KBM-7 (cell line): ENCODE data around the gene NFKB1.
A peak's percentile ranks its signal among the peaks of the same experiment; 100 is the strongest.
"Not testable (repeated sequence)": the region's sequence is repeated elsewhere in the genome, so short reads cannot be mapped to it uniquely, and the experiment has no call there.

Experiments
- DNase-seq: peaks from one replicate; pipeline ENCODE4 v3.0.0-alpha.2; 2015
- in situ Hi-C: fragments of 300-500 bp; cut with MboI; formaldehyde crosslinking; loops from 2 replicates; pipeline ENCODE4 v1.14.3; 2020; ENCODE audit warnings: low sequenced_read_pairs, low pct_unique_long_range_greater_than_20kb, mixed read lengths

The NFKB1 gene, protein sequence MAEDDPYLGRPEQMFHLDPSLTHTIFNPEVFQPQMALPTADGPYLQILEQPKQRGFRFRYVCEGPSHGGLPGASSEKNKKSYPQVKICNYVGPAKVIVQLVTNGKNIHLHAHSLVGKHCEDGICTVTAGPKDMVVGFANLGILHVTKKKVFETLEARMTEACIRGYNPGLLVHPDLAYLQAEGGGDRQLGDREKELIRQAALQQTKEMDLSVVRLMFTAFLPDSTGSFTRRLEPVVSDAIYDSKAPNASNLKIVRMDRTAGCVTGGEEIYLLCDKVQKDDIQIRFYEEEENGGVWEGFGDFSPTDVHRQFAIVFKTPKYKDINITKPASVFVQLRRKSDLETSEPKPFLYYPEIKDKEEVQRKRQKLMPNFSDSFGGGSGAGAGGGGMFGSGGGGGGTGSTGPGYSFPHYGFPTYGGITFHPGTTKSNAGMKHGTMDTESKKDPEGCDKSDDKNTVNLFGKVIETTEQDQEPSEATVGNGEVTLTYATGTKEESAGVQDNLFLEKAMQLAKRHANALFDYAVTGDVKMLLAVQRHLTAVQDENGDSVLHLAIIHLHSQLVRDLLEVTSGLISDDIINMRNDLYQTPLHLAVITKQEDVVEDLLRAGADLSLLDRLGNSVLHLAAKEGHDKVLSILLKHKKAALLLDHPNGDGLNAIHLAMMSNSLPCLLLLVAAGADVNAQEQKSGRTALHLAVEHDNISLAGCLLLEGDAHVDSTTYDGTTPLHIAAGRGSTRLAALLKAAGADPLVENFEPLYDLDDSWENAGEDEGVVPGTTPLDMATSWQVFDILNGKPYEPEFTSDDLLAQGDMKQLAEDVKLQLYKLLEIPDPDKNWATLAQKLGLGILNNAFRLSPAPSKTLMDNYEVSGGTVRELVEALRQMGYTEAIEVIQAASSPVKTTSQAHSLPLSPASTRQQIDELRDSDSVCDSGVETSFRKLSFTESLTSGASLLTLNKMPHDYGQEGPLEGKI

DNA sequence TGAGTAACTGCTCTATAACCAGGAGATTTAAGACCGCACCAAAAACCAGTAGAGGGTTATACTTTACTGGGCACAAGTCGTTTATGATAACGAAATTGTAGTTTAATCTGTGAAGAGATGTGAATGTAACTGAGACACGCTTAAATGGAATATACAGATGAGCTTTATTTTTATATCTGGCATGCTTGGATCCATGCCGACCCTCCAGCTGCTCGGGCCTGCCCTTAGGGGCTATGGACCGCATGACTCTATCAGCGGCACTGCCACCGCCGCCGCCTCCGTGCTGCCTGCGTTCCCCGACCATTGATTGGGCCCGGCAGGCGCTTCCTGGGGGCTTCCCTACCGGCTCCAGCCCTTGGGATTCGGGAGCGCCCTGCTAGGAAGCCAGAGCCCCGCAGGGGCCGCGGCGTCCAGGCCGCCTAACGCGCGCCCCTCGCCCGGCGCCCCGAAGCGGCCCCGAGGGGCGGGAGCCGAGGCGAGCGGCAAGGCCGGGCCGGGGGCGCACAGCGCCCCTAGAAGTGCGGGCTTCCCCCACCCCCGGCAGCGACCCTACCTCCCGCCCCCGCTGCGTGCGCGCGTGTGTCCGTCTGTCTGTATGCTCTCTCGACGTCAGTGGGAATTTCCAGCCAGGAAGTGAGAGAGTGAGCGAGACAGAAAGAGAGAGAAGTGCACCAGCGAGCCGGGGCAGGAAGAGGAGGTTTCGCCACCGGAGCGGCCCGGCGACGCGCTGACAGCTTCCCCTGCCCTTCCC, at the start of gene NFKB1:
TSS of gene NFKB1 (plus strand) at position 664 of the 751 bp plus-strand sequence. CDS start 24,160 bp downstream, outside the sequence.
- in situ Hi-C loops, result no loop called here
- DNase-seq, result peak; percentile 67

DNA sequence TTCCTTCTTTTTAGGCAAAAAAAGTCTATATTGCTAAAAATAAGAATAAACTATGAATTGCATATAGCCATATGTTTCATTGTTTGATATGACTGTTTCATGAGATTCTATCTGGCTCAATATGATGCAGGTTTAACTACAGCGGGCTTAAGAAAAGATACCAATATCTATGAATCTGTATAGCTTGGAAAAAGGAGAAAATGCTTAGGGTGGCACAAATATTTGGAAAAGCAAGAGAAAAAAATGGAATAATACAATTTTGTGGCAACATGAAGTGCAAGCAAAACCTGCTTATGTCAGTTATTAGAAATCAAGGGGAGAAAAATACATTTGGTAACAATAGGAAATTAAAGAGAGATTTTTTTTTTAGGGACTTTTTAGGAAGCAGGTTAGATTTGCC, 48.3 kb upstream of the NFKB1 start:
- in situ Hi-C loops, result no loop called here
- no peak for DNase-seq

DNA sequence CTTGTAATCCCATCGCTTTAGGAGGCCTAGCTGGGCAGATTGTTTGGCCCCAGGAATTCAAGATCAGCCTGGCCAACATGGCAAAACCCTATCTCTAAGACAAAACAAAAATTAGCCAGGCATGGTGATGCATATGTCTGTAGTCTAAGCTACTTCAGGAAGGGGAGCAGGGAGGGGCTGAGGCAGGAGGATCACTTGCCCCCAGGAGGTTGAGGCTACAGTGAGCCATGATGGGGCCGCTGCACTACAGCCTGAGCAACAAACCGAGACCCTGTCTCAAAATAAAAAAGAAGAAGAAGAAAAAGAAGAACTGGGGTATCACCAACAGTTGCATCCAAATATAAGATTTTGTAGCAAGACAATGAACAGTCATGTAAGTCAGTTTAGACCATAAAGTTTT, 47.3 kb upstream of the NFKB1 start:
- in situ Hi-C loops, result no loop called here
- DNase-seq, result no peak

DNA sequence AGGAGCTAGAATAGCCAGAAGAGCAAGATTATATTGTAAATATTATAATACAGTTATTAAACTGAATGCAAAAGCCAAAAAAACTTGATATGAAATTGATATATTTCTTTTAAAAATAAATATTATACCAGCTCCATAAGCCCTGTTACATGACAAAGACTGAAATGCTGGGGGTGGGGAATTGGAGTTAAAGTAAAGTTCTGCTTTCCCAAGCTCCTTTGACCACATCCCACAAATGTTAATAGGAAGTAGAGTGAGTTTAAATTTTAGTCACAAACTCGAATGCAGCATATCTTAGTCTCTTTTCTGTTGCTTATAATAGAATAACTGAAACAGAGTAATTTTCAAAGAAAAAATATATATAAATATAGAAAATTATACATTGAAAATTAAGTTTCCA, 46.9 kb upstream of the NFKB1 start:
- DNase-seq, result peak; percentile 32
- in situ Hi-C loops, result no loop called here

DNA sequence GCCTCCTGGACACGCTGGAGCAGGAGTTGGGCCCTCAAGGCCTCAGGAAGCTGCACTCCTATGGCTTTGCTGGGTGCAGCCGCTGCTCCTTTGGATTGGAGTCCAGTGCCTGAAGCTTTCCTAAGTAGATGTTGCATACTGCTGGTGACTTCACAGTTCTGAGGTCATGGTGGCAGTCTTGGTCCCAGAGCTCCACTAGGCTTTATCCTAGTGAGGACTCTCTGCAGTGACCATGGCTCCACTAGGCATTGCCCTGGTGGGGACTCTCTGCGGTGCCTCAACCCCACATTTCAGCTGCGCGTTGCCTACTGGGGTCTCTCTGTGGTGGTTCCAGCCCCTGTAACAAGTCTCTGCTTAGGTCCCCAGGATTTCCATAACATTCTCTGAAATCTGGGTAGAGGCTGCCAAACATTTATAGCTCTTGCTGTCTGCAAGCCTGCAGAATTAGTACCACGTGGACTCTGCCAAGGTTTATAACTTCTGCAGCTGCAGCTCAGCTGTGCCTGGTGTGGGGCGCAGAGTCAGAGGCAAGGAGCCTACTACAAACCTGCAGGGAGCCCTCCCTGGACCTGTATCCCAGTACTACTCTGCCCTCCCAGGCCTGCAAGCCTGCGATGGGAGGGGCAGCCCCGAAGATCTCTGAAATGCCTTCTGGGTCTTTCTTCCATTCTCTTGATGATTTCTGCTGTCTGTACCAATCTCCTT, 46.0 kb upstream of the NFKB1 start:
- in situ Hi-C loops, result no loop called here
- DNase-seq, result no peak

DNA sequence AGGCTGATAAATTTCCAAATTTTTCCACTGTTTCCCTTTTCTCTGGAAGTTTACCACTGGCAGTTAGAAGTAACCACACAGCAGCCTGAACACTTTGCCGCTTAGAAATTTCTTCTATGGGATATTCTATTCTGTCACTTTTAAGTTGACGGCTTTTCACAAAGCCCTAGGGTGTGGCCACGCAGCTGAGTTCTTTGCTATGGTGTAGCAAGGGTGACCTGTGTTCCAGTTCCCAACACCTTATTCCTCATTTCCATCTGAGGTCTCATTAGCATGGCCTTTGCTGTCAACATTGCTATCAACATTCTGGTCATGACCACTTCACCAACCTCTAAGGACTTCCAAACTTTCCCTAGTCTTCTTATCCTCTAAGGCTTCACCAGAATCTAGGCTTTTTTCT, 45.4 kb upstream of the NFKB1 start:
- in situ Hi-C loops, result no loop called here
- DNase-seq, result no peak

DNA sequence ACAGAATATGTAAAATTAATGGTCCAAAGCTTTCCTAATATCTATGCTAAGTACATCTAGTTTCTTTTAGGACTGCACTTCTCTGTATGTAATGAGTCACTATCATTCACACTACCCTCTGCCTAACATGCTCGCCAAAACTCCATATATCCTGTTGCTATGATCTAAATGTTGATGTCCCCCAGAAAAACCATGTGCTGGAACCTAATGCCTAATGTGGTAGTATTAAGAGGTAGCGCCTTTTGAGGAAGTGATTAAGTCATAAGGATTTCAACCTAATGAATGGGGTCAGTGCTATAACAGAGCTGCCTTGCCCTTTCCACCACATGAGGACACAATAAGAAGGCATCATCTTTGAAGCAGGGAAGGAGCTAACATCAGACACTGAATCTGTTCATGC, 34.9 kb upstream of the NFKB1 start:
- DNase-seq, result no peak
- in situ Hi-C loops, result no loop called here

DNA sequence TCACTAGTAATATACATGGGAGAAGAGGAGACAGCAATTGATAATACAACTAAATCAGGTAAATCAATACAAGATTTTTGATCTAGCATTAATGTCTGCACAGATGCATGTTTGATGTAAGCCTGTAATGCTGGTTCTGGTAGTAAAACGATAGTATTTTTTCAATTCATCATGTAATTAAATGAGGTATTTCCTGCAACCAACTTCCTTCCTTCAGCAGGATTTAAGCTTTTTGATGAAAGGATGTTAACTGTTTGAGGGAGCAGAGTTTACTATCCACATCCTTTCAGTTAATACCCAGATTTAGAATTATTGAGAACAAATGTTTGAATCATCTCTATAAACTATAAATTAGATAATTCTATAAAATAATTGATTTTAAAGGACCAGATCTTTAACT, 31.4 kb upstream of the NFKB1 start:
- DNase-seq, result no peak

DNA sequence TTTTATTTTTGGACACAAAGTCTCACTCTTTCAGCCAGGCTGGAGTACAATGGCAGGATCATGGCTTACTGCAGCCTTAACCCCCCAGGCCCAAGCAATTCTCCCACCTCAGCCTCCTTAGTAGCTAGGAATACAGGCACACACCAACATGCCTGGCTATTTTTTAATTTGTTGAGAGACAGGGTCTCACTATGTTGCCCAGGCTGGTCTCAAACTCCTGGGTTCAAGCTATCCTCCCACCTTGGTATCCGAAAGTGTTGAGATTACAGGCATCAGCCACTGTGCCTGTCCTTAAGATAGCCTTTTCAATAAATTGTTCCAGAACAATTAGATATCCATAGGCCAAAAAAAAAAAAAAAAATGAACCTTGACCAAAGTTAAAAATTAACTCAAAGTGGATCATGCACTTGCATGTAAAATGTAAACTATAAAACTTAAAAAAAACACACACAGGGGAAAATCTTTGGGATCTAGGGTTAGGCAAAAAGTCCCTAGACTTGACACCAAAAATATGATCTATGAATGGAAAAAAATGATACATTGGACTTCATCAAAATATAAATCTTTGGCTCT, 28.6 kb upstream of the NFKB1 start:
- DNase-seq, result no peak
- in situ Hi-C loops, result no loop called here

More for the DNA sequence above, 31.4 kb upstream of the NFKB1 start:
- in situ Hi-C loops, result no loop called here

DNA sequence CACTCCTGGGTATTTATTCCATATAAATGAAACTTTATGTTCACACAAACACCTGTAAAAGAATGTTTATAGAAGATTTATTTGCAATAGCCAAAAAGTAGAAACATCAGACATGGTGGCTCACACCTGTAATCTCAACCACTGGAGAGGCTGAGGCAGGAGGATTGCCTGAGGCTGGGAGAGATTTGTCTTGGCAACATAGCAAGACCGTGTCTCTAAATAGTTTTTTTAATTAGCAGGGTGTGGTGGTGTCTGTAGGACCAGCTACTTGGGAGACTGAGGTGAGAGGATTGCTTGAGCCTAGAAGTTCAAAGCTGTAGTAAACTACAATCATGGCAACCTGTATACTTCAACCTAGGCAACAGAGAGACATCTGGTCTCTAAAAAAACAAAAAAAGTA, 27.7 kb upstream of the NFKB1 start:
- in situ Hi-C loops, result no loop called here
- DNase-seq, result no peak

DNA sequence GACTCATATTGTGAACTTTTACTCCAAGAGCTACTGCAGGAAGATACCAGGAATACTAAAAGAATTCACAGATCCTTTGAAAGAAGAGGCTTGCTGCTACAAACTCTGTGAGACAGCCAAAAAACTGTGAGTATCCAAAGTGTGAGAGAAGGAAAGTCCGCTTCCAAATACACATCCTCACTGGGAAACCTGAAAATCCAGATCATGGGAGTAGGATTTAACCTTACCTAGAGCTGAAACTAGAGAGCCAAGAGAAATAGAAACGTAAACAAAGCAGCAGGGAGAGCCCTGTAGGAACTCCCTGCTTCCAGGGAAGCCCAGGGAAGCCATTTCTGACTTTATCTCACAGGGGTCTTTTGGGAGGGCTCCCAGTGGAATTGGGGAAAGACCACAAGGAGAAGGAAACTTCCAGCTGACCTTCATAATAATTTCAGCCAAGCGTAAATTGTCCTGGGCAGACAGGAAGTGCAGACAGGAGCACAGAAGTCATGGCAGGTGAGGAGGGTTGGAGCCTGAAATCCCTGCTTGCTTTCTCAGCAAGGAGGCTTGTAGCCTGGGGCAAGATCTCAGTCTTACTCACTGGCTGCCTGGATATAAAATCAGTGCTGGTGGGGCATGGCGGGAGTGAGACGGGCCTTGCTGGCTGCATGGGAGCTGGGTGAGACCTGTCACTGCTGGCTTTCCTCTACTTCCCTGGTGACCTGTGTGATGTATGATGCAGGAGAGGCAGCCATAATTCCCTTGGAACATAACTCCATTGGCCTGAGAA, 26.2 kb upstream of the NFKB1 start:
- DNase-seq, result no peak
- in situ Hi-C loops, result no loop called here

DNA sequence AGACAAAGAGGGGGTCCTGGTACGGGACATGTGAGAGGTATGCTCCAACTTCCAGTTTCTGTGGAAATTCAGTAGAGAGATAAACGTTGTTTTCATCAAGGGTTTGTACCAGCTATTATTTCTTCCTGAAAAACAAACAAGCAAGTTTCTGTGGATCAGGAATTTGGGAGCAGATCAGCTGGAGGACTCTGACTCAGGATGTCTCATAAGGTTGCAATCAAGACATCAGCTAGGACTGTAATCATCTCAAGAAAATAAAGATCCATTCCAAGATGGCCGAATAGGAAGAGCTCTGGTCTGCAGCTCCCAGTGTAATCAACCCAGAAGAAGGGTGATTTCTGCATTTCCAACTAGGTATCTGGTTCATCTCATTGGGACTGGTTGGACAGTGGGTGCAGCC, 23.5 kb upstream of the NFKB1 start:
- DNase-seq, result no peak
- in situ Hi-C loops, result no loop called here

DNA sequence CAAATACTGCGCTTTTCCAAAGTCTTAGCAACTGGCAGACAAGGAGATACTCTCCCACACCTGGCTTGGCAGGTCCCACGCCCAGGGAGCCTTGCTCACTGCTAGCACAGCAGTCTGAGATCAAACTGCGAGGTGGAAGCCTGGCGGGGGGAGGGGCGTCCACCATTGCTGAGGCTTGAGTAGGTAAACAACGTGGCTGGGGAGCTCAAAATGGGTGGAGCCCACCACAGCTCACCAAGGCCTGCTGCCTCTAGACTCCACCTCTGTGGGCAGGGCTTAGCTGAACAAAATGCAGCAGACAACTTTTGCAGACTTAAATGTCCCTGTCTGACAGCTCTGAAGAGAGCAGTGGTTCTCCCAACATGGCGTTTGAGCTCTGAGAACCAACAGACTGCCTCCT, 23.0 kb upstream of the NFKB1 start:
- in situ Hi-C loops, result no loop called here
- no peak for DNase-seq

DNA sequence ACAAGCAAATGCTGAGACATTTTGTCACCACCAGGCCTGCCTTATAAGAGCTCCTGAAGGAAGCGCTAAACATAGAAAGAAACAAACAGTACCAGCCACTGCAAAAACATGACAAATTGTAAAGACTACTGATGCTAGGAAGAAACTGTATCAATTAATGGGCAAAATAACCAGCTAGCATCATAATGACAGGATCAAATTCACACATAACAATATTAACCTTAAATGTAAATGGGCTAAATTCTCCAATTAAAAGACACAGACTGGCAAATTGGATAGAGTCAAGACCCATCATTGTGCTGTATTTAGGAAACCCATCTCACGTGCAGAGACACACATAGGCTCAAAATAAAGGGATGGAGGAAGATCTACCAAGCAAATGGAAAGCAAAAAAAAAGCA, 21.3 kb upstream of the NFKB1 start:
- in situ Hi-C loops, DNase-seq: not testable (repeated sequence)

DNA sequence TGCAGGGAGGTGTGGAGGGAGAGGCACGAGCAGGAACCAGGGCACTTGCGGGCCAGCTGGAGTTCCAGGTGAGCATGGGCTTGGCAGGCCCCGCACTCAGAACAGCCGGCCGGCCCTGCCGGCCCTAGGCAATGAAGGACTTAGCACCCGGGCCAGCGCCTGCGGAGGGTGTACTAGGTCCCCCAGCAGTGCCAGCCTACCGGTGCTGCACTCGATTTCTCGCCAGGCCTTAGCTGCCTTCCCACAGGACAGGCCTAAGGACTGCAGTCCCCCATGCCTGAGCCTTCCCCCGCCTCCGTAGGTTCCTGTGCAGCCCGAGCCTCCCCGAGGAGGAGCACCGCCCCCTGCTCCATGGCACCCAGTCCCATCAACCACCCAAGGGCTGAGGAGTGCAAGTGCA, 18.0 kb upstream of the NFKB1 start:
- in situ Hi-C loops, result no loop called here
- DNase-seq, result no peak

DNA sequence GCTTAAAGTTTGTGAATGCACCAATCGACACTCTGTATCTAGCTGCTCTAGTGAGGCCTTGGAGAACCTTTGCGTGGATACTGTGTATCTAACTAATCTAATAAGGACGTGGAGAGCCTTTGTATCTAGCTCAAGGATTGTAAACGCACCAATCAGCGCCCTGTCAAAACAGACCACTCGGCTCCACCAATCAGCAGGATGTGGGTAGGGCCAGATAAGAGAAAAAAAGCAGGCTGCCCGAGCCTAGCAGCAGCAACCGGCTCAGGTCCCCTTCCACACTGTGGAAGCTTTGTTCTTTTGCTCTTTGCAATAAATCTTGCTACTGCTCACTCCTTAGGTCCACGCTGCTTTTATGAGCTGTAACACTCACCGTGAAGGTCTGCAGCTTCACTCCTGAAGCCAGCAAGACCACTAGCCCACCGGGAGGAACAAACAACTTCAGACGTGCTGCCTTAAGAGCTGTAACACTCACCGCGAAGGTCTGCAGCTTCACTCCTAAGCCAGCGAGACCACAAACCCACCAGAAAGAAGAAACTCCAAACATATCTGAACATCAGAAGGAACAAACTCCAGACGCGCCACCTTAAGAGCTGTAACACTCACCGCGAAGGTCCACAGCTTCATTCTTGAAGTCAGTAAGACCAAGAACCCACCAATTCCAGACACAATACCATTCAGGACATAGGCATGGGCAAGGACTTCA, 17.0 kb upstream of the NFKB1 start:
- in situ Hi-C loops, DNase-seq: not testable (repeated sequence)

DNA sequence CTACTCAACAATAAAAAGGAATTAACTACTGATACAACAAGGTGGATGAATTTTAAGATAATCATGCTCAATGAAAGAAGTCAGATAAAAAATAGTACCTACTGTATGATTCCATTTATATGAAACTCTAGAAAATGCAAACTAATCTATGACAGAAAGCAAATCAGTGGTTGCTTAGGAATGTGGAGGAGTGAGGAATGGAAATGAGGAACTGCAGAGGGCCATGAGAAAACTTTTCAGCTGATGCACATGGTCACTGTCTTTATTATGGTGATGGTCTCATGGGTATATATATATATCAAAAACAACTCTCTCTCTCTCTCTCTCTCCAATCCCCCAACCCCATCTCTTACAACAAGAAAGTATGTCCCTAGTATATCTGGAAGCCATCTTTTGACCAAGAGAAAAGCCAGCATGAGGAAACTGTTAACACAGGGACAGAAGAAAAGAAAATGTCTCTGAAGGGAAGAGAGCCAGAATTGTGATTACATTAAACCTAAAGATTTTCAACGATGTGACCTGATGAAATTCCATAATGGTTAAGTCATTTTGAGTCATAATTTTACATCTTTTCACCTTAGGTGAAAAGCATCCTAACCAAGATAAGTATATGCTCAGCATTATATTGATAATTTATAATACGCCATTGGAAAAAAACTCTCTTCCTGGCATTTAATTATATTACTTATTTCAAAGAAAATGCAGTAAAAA, 8.5 kb upstream of the NFKB1 start:
- in situ Hi-C loops, result no loop called here
- peak; percentile 54 for DNase-seq
